ENCODE data around the gene ZNF385C. TPM values are rescaled to one million over a fixed set of nuclear protein-coding genes. Genes with fewer than 3 reads are reported as not detected.
A peak's percentile ranks its signal among the peaks of the same experiment; 100 is the strongest.

The ZNF385C gene
- total RNA-seq, 1 experiment from 2014 or later, result 2.8 TPM

GRCh38 chr17:42025936-42026335, 72.3 kb downstream of the ZNF385C start:
- WGBS (ENCODE audit: extremely low coverage, insufficient read length, low lambda C conversion rate), result no CpG with 5 or more reads among the region's 3 CpGs
- H3K27ac ChIP-seq (ENCODE audit: insufficient read length, low read depth, low read length), result no peak overlapping the region
- H2AK5ac ChIP-seq (ENCODE audit: insufficient read length, low read length), result no peak overlapping the region
- no peak overlapping the region for H4K5ac ChIP-seq (ENCODE audit: insufficient read length, low read depth, low read length)
- H2AFZ ChIP-seq (ENCODE audit: low read length), result no peak overlapping the region
- H3K27ac Mint-ChIP-seq, result peak overlapping the region in 1 of 3 experiments; percentile 57; a peak in 1 of 7 replicates
- no peaks in the 10 kb centered on the region for H3K79me1 ChIP-seq (ENCODE audit: insufficient read depth, low read depth, low read length, poor library complexity, severe bottlenecking)
- no peak overlapping the region for H3K4me2 ChIP-seq (ENCODE audit: insufficient read depth, insufficient read length, low read length)
- no peak overlapping the region for H2BK20ac ChIP-seq (ENCODE audit: low read depth, low read length, poor library complexity, severe bottlenecking)
- H3K9me3 Mint-ChIP-seq, result no peaks in the 10 kb centered on the region
- H3K4me3 Mint-ChIP-seq, result no peak overlapping the region
- H3T11ph ChIP-seq (ENCODE audit: low read length), result no peak overlapping the region
- H3K4me1 ChIP-seq (ENCODE audit: insufficient read depth, low read length), result no peaks in the 10 kb centered on the region
- no peak overlapping the region for H4K8ac ChIP-seq (replicated peaks; ENCODE audit: insufficient read length, low read depth, low read length)
- H2BK5ac ChIP-seq (ENCODE audit: insufficient read length, low read length), result no peak overlapping the region
- no peak overlapping the region for H3K23ac ChIP-seq (ENCODE audit: insufficient read length, low read depth, low read length)
- H2BK12ac ChIP-seq (ENCODE audit: insufficient read length, low read depth, low read length), result no peak overlapping the region
- no peak for DNase-seq
- H3K9ac ChIP-seq (ENCODE audit: extremely low read depth, insufficient read length, low read length), result no peak overlapping the region
- H3K36me3 Mint-ChIP-seq (ENCODE audit: insufficient read depth in 1 of 3, low read depth in 3 of 3), result peaks cover 21 to 41% (median 39%) of the 10 kb centered on the region in 3 experiments
- H4K91ac ChIP-seq (ENCODE audit: insufficient read length, low read depth, low read length), result no peak overlapping the region
- TF ChIP-seq CTCF (conservative IDR thresholded peaks at IDR 0.05), result no peak
- H3K79me2 ChIP-seq (ENCODE audit: insufficient read depth, low read length), result no peaks in the 10 kb centered on the region
- H2BK15ac ChIP-seq (ENCODE audit: low read depth, low read length), result no peak overlapping the region
- H4K20me1 ChIP-seq (ENCODE audit: control insufficient read depth, insufficient read depth, insufficient read length), result no peaks in the 10 kb centered on the region
- no peak overlapping the region for H3K56ac ChIP-seq (ENCODE audit: insufficient read length, low read depth, low read length)
- no peaks in the 10 kb centered on the region; the same call in none of the 2 replicates for H3K27me3 Mint-ChIP-seq (ENCODE audit: low read depth)
- H3K27me3 ChIP-seq (ENCODE audit: insufficient read depth, low read length), result no peaks in the 10 kb centered on the region; the same call in 1 of the 2 replicates
- no peak overlapping the region for H3K4ac ChIP-seq (ENCODE audit: low read depth, low read length)
- H3K23me2 ChIP-seq (ENCODE audit: insufficient read length, low read depth, low read length, poor library complexity, severe bottlenecking), result no peaks in the 10 kb centered on the region
- no peaks in the 10 kb centered on the region for H3K9me3 ChIP-seq (ENCODE audit: control insufficient read depth, low read depth, low read length)
- H2BK120ac ChIP-seq (ENCODE audit: low read depth, low read length, poor library complexity, severe bottlenecking), result no peak overlapping the region
- H3K18ac ChIP-seq (ENCODE audit: insufficient read length, low read depth, low read length), result no peak overlapping the region
- no peak overlapping the region for H3K14ac ChIP-seq (ENCODE audit: insufficient read depth, low read length)
- H3K4me1 Mint-ChIP-seq, result peaks cover 24 to 37% of the 10 kb centered on the region in 2 experiments

Data from H9 (cell line).